WTC11 (cell line): ENCODE data around the gene SNCAIP. TPM values are rescaled to one million over a fixed set of nuclear protein-coding genes. Genes with fewer than 3 reads are reported as not detected.

Source experiments
- ATAC-seq: fragments of 200-7000 bp; cut with Tn5 transposase; 2 replicates; pipeline ENCODE4 v1.10.0; 2021; ENCODE audit warnings: mild to moderate bottlenecking, moderate library complexity
- CTCF ChIA-PET: fragments of 300-600 bp; sonication (Branson Sonifier 250); formaldehyde crosslinking; loops from one replicate; lab custom pipeline; 2021; ENCODE audit warnings: antibody characterized with exemption; lab: Charles Lee
- POLR2A ChIA-PET: fragments of 350-600 bp; sonication (Branson Sonifier 250); formaldehyde crosslinking; loops from one replicate; lab custom pipeline; 2021; ENCODE audit warnings: antibody characterized with exemption; lab: Charles Lee
- DNase-seq: peaks from one replicate; pipeline ENCODE4 v3.0.0; 2021; ENCODE audit warnings: low spot score
- H3K27ac Mint-ChIP-seq: 2 replicates; pipeline ENCODE4 v1.8.0; 2021; ENCODE audit warnings: mixed read lengths
- H3K27me3 Mint-ChIP-seq: 2 replicates; pipeline ENCODE4 v1.8.0; 2021; ENCODE audit warnings: low read depth, mild to moderate bottlenecking, moderate library complexity, mixed read lengths
- H3K36me3 Mint-ChIP-seq: 2 replicates; pipeline ENCODE4 v1.8.0; 2021; ENCODE audit warnings: mixed read lengths
- H3K4me1 Mint-ChIP-seq: 2 replicates; pipeline ENCODE4 v1.8.0; 2022; ENCODE audit warnings: mixed read lengths
- H3K4me3 Mint-ChIP-seq: 2 replicates; pipeline ENCODE4 v1.8.0; 2021; ENCODE audit warnings: mild to moderate bottlenecking, moderate library complexity, mixed read lengths
- H3K9me3 Mint-ChIP-seq: 2 replicates; pipeline ENCODE4 v1.8.0; 2021; ENCODE audit warnings: mixed read lengths
- AR ChIP-seq: fragments of 250-450 bp; sonication (Bioruptor Pico); IDR thresholded peaks from 2 replicates; pipeline ENCODE4 v1.9.0; 2021; ENCODE audit warnings: mild to moderate bottlenecking
- ATF3 ChIP-seq: sonication (generic); formaldehyde crosslinking; conservative IDR thresholded peaks from 2 replicates; pipeline ENCODE4 v1.8.1; 2022; ENCODE audit warnings: mild to moderate bottlenecking, missing genetic modification reagents
- CBFB ChIP-seq: sonication (generic); formaldehyde crosslinking; IDR thresholded peaks from 2 replicates; pipeline ENCODE4 v1.8.1; 2022; ENCODE audit warnings: mild to moderate bottlenecking, low read depth, missing genetic modification reagents
- CDX4 ChIP-seq: fragments of 250-450 bp; sonication (Bioruptor Pico); IDR thresholded peaks from 2 replicates; pipeline ENCODE4 v1.9.0; 2021; ENCODE audit warnings: moderate library complexity, mild to moderate bottlenecking, inconsistent platforms, borderline replicate concordance
- CREB1 ChIP-seq: sonication (generic); formaldehyde crosslinking; IDR thresholded peaks from 2 replicates; pipeline ENCODE4 v1.8.0; 2023; ENCODE audit warnings: mild to moderate bottlenecking, missing genetic modification reagents
- E2F4 ChIP-seq: sonication (generic); formaldehyde crosslinking; IDR thresholded peaks from 2 replicates; pipeline ENCODE4 v1.8.1; 2022; ENCODE audit warnings: low read depth, mild to moderate bottlenecking, moderate library complexity, missing genetic modification reagents, borderline replicate concordance
- EMX1 ChIP-seq: fragments of 250-450 bp; sonication (Bioruptor Pico); IDR thresholded peaks from 2 replicates; pipeline ENCODE4 v1.8.0; 2021; ENCODE audit warnings: mild to moderate bottlenecking
- ERG ChIP-seq: fragments of 250-450 bp; sonication (Bioruptor Pico); IDR thresholded peaks from 2 replicates; pipeline ENCODE4 v1.8.0; 2021; ENCODE audit warnings: mild to moderate bottlenecking
- HMGA2 ChIP-seq: fragments of 250-450 bp; sonication (Bioruptor Pico); IDR thresholded peaks from 2 replicates; pipeline ENCODE4 v1.4.0; 2021; ENCODE audit warnings: mild to moderate bottlenecking, moderate library complexity
- HMGXB4 ChIP-seq: sonication (generic); formaldehyde crosslinking; IDR thresholded peaks from 2 replicates; pipeline ENCODE4 v1.8.1; 2023; ENCODE audit warnings: mild to moderate bottlenecking, moderate library complexity, missing genetic modification reagents
- JUN ChIP-seq: sonication (generic); formaldehyde crosslinking; IDR thresholded peaks from 2 replicates; pipeline ENCODE4 v1.8.0; 2023; ENCODE audit warnings: mild to moderate bottlenecking, missing genetic modification reagents
- NFYB ChIP-seq: sonication (generic); formaldehyde crosslinking; conservative IDR thresholded peaks from 2 replicates; pipeline ENCODE4 v1.8.0; 2022; ENCODE audit warnings: low read depth, missing genetic modification reagents
- RORB ChIP-seq: fragments of 250-450 bp; sonication (Bioruptor Pico); IDR thresholded peaks from 2 replicates; pipeline ENCODE4 v1.9.0; 2021; ENCODE audit warnings: mild to moderate bottlenecking
- SP1 ChIP-seq: sonication (generic); formaldehyde crosslinking; conservative IDR thresholded peaks from 2 replicates; pipeline ENCODE4 v1.8.1; 2022; ENCODE audit warnings: missing genetic modification reagents
- TP53 ChIP-seq: sonication (generic); formaldehyde crosslinking; IDR thresholded peaks from 2 replicates; pipeline ENCODE4 v1.8.1; 2023; ENCODE audit warnings: mild to moderate bottlenecking, missing genetic modification reagents
- USF1 ChIP-seq: sonication (generic); formaldehyde crosslinking; IDR thresholded peaks from 2 replicates; pipeline ENCODE4 v1.8.0; 2022; ENCODE audit warnings: mild to moderate bottlenecking, missing genetic modification reagents
- ZBTB21 ChIP-seq: sonication (generic); formaldehyde crosslinking; IDR thresholded peaks from 2 replicates; pipeline ENCODE4 v1.8.1; 2023; ENCODE audit warnings: mild to moderate bottlenecking, missing genetic modification reagents, borderline replicate concordance
- ZNF219 ChIP-seq: sonication (generic); formaldehyde crosslinking; IDR thresholded peaks from 2 replicates; pipeline ENCODE4 v1.8.0; 2023; ENCODE audit warnings: missing genetic modification reagents, mild to moderate bottlenecking, borderline replicate concordance
- ZNF512 ChIP-seq: sonication (generic); formaldehyde crosslinking; IDR thresholded peaks from 2 replicates; pipeline ENCODE4 v1.8.1; 2022; ENCODE audit warnings: missing genetic modification reagents, borderline replicate concordance
- total RNA-seq: library from RNA; stranded (reverse); gene quantifications from 3 replicates; pipeline ENCODE4 v1.2.3, GENCODE V29; 2021

Gene SNCAIP
- total RNA-seq, 1 experiment from 2014 or later, result 10.0 TPM

GRCh38 chr5:122421374-122422079 lies 109.5 kb downstream of the SNCAIP start (continued):
- TF ChIP-seq AR (CRISPR knock-in tag), result no peak
- no peak for TF ChIP-seq RORB
- TF ChIP-seq ERG (CRISPR knock-in tag), result no peak
- no peak for TF ChIP-seq CREB1 (CRISPR knock-in tag)

GRCh38 chr5:122423221-122423620 lies 111.2 kb downstream of the SNCAIP start:
- POLR2A ChIA-PET, result no interaction called here
- Mint-ChIP-seq H3K27ac (no peak overlapping the region), H3K36me3 (peaks cover 9% of the 10 kb centered on the region), H3K4me1 (peaks cover 33% of the 10 kb centered on the region), H3K27me3 (no peaks in the 10 kb centered on the region), H3K9me3 (no peaks in the 10 kb centered on the region), H3K4me3 (no peak overlapping the region)
- ATAC-seq (no peak), DNase-seq (no peak)
- CTCF ChIA-PET, result interaction anchor here (1.3 kb wide), 1 partner anchor 8 kb away, joined by 5 read pairs; no protein-coding TSS in a partner anchor
- TF ChIP-seq JUN (CRISPR knock-in tag) (no peak), ZNF512 (CRISPR knock-in tag) (no peak), ZBTB21 (CRISPR knock-in tag) (no peak), USF1 (CRISPR knock-in tag) (no peak), CDX4 (no peak), TP53 (CRISPR knock-in tag) (no peak), ATF3 (CRISPR knock-in tag) (no peak), CBFB (CRISPR knock-in tag) (no peak), HMGA2 (CRISPR knock-in tag) (no peak), ZNF219 (CRISPR knock-in tag) (no peak), SP1 (no peak), E2F4 (CRISPR knock-in tag) (no peak), EMX1 (CRISPR knock-in tag) (no peak), NFYB (CRISPR knock-in tag) (no peak), CREB1 (CRISPR knock-in tag) (no peak), HMGXB4 (no peak)
